HUDEP-2 (cell line): ENCODE data around the gene AKNA.

ENCODE experiments used
- DNase-seq, 76 experiments: peaks; one replicate each; lab custom pipeline; 2025; ENCODE audit not compliant: unreplicated experiment in 76 of 76; lab: John Stamatoyannopoulos, UW

The AKNA gene

GRCh38 chr9:114382699-114383520 is 4.9 kb downstream of the AKNA start:
- DNase-seq, result peak in 1 of 76 experiments; percentile 0

DNA sequence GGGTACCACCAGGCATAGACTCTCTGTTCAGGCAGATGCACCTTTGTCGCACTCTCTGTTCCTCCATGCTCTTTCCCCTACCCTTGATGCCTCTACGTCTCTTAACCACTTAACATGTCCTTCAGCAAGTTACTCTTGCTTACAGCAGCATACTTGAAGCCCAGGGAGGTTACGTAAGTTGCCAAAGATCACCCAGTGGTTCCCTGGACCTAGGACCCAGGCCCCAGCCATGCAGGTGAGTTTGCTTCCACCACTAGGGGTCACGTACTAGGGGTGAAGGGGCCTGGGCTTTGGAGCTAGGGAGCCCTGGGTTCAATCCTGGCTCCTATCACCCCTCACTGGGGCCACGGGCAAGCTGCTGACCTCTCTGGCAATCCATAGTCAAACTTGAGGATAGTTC is 8.9 kb downstream of the AKNA start:
- DNase-seq, result no peak

GRCh38 chr9:114378016-114378415 is 9.8 kb downstream of the AKNA start:
- DNase-seq, result no peak

- no peak for DNase-seq
These were observed 11.0 kb downstream of the AKNA start for GRCh38 chr9:114376586-114377445.

DNA sequence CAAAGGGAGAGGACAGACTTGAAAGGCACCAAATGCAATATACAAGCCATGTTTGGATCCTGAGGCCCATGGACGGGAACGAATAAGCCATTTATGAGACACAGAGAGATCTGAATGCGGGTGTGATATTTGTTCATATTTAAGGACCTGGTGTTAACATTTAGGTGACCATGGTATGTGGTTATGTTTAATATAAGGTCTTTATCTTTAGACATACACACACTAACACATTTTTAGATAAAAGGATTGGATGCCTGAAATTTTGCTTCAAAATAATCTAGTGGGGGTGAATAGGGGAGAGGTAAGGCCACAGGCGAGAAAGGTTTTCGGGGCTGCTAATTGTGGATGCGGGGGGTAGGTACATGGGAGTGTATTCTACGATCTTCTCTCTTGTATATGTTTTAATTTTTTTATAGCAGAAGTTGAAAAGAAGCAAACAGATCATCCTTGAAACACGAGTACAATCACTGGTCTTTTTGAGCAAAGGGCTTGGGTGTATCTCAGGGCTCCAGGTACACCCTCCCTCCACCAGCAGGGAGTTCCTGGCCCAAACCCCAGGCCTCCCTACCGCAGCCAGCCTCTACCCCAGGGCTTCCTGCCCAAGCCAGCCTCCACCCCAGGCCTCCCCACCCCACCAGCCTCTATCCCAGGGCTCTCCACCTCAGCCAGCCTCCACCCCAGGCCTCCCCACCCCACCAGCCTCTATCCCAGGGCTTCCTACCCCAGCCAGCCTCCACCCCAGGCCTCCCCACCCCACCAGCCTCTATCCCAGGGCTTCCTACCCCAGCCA is 12.2 kb downstream of the AKNA start:
- no peak for DNase-seq

DNA sequence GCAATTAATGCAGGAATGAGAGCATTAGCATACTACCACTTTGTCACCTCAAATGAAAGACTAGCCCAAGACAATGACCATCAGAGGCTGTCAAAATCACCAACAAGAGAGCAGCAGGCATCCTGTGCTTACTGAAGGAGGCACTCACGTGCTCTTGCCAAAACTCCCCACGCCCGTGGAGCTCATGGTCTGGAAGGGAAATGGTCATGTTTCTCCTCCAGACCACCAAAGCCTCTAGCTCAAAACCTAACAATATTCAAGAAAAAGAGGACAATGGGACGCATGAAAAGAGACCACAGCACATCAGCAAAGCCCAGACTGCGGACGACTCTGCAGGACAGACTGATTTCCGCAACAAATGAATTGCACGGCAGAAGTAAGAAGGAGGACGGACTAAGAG is 12.8 kb downstream of the AKNA start:
- no peak for DNase-seq

DNA sequence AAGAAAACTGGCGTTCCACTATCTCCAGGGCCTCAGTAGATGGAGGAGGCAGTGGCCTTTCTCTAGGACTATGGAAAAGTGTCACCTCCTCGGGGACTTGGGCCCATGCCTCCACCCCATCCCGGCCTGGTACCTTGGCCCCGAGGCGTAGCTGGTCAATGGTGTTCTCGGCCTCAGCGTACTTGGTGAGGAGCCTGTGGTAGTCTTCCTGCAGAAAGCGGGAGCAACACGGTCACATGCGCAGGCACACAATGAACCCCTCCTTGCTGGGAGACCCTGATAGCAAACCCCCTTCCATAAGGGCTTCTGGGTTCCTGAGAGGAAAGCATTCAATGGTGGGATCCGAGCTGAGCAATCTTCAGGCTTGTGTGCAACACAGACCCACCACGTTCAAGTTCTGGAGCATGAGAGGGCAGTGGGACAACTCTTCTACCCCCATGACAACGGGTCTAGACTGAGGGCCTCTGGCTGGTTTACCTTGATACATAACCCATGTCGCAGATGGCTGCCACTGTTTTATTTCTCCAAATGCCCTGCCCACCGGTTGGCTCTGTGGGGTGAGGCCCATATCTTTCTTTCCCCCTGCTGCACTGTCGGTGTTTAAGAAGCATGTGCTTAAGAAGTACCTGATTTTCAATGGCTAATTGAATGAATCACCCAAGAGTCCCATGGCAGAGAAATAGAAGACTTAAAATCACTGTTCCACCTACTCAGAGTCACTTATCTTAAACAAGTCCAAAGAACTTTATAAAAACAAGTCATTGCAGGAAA is 13.6 kb downstream of the AKNA start:
- DNase-seq, result no peak

DNA sequence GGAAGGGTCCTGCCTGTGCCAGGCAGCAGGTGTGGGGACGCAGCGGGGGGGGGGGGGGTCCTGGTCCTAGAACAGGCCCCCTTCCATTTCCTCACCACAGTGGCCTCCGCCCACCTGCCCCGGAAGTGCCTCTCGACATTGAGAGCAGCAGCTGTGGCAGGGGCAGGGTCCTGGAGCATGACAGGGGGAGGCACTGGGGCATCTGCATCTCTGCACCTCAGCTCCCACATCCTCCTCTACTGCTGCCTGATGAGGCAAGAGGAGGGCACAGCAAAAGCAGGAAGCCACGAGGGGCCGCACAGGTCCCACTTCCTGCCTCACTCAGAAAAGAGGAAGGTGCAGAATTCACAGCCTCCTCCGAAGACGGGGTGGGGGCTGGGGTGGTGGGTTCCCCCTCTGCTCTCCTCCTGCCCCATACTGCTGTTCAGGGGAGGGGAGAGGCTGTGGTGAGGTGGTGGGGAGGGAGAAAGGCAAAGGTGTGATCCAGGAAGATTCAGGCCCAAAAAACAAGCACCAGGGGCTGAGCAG is 14.8 kb downstream of the AKNA start:
- peak in 1 of 76 experiments; percentile 11 for DNase-seq

DNA sequence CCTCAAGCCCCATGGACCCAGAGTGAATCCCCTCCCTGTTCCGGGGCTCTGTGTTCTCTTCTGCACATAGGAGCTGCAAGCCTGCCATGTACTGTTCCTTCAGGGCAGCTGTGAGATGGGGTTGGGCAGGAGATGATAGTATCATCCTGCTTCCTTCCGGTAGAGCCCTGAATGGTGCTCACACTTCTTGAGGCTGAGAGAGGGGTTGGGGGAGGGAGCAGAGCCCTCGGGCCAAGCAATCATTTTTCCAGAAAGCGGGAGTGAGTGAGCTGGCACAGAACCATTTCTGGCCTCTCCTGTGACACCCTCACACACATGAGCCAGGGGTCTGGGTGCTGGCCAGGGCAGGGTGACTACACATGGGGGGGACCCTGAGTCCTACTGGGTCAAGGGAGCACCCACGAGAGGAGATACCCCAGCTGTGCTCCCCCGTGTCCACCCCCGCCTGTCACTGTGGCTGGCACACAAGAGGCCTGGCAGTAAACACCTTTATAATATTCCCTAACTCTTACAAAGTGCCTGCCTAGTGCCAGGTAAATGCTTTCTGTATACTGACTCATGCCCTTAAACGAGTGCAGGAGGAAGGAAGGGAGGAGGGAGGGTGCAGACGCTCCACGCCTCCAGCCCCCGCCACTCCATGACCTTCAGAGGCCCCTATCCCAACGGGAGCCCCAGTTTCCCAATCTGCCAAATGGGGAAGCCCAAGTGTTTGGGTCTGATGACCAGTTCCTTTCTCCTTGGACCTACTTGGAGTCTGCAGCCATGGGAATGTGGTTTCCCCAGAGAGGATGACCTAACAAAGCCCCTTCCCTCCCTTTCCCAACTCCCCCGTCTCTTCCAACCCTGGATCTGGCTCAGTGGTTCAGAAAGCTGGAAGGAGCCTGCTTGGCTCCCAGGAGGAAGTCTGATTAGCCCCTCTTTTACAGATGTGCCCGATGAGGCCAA is 15.5 kb downstream of the AKNA start:
- DNase-seq, result no peak

DNA sequence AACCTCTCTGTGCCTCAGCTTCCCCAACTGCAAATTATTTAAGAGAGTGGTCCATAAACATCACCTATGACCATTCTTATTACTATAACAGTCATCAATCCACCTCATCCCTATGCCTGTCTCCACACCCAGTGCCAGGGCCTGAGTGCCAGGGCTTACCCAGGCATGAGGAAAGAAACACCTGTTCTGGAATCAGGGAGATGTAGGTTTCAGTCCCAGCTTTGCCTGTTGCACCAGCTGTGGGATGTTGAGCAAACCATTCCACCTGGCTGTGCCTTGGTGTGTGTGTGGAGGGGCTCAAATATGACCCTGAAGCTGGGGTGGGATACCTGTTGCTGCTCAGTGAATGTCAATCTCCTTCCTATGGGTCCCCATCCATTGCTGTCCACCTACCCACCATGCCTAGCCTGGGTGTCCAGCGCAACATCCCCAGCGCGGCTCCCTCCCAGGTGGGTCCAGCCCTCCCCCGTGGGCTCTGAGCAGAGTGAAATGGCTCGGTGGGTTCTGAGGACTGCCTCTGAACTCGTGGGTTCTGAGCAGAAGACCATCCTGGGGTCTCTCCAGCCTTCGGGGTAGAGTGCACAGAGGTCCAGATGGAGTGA is 16.3 kb downstream of the AKNA start:
- DNase-seq, result no peak

- no peak for DNase-seq
These were observed 16.8 kb downstream of the AKNA start for GRCh38 chr9:114370968-114371320.

- no peak for DNase-seq
These were observed 17.4 kb downstream of the AKNA start for GRCh38 chr9:114370251-114370967.

- no peak for DNase-seq
These were observed 18.3 kb downstream of the AKNA start for GRCh38 chr9:114369216-114370130.

- DNase-seq, result no peak
These were observed 19.8 kb downstream of the AKNA start for GRCh38 chr9:114367772-114368569.

GRCh38 chr9:114367366-114367765 is 20.4 kb downstream of the AKNA start:
- no peak for DNase-seq
